SU-DHL-6 (cell line): Measurements from ENCODE around the gene WDR46.
A peak's percentile ranks its signal among the peaks of the same experiment; 100 is the strongest.

Source experiments
- EZH2phosphoT487 ChIP-seq: fragments of 200-600 bp; sonication (generic), shearing (Covaris generic); conservative IDR thresholded peaks from 2 replicates; pipeline ENCODE4 v1.6.1; 2018; ENCODE audit warnings: mild to moderate bottlenecking, antibody characterized with exemption, low read length, moderate library complexity, mixed read lengths
- TF ChIP-seq, protein P1 (sequence below): fragments of 200-600 bp; sonication (generic); IDR thresholded peaks from one replicate; pipeline ENCODE4 v1.5.1; 2017; ENCODE audit warnings: antibody characterized with exemption, mild to moderate bottlenecking, low read length, moderate library complexity; ENCODE audit not compliant: insufficient read depth, poor library complexity, severe bottlenecking

DNA sequence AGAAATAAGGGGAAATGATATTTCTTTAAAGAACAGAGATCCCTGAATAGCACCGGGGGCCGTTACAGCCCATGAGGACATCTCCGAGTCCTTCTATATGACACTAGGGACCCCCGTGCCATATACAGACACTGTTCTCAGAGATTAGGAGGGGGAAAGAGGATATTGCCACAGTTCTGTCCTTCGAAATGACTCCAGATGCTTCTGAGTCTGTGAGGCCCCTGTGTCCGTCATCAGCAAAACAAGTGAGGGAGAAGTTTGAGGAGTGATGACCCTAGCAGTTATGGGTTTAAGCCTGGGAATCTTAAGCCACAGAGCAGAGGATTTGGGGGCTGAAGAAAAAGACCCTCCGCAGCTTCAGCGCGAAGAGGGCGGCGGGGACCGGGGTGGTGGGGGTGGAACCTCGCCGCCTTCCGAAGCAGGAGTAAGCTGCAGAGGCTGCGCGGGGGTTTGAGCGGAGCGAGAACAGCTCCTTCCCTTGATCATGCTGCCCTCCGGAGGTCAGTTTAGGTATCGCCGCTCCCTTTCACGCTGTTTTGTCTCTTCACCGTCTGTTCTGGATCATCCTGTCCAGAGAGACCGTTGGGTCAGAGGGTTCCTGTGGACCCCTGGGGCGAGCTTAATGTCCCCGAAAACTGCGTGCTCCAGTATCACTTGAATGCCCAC lies 40.9 kb downstream of the WDR46 start:
- TF ChIP-seq, protein P1, sequence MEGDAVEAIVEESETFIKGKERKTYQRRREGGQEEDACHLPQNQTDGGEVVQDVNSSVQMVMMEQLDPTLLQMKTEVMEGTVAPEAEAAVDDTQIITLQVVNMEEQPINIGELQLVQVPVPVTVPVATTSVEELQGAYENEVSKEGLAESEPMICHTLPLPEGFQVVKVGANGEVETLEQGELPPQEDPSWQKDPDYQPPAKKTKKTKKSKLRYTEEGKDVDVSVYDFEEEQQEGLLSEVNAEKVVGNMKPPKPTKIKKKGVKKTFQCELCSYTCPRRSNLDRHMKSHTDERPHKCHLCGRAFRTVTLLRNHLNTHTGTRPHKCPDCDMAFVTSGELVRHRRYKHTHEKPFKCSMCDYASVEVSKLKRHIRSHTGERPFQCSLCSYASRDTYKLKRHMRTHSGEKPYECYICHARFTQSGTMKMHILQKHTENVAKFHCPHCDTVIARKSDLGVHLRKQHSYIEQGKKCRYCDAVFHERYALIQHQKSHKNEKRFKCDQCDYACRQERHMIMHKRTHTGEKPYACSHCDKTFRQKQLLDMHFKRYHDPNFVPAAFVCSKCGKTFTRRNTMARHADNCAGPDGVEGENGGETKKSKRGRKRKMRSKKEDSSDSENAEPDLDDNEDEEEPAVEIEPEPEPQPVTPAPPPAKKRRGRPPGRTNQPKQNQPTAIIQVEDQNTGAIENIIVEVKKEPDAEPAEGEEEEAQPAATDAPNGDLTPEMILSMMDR, result peak; percentile 91
- TF ChIP-seq EZH2phosphoT487, result no peak
